NCI-H2171 (cell line): ENCODE data around the gene EIF4E2.
"Not testable (repeated sequence)": the region's sequence is repeated elsewhere in the genome, so short reads cannot be mapped to it uniquely, and the experiment has no call there.

Experiments
- DNase-seq: peaks from one replicate; lab custom pipeline; 2025; lab: John Stamatoyannopoulos, UW

EIF4E2 gene

GRCh38 chr2:232568161-232568560 is 17.7 kb downstream of the EIF4E2 start:
- DNase-seq = no peak

GRCh38 chr2:232569541-232569940 is 19.1 kb downstream of the EIF4E2 start:
- DNase-seq = no peak

- not testable (repeated sequence) for DNase-seq
Observed at GRCh38 chr2:232570481-232570880, 20.0 kb downstream of the EIF4E2 start.

GRCh38 chr2:232571026-232571474 is 20.6 kb downstream of the EIF4E2 start:
- no peak for DNase-seq

GRCh38 chr2:232573042-232573441 is 22.6 kb downstream of the EIF4E2 start:
- no peak for DNase-seq

- DNase-seq = no peak
Observed at GRCh38 chr2:232573771-232574435, 23.4 kb downstream of the EIF4E2 start.

GRCh38 chr2:232574674-232575403 is 24.4 kb downstream of the EIF4E2 start:
- no peak for DNase-seq

GRCh38 chr2:232575404-232575746 is 24.9 kb downstream of the EIF4E2 start:
- DNase-seq = no peak

- DNase-seq = no peak
Observed at GRCh38 chr2:232576995-232577394, 26.5 kb downstream of the EIF4E2 start.

- DNase-seq = no peak
Observed at GRCh38 chr2:232577841-232578240, 27.4 kb downstream of the EIF4E2 start.

GRCh38 chr2:232578626-232579025 is 28.1 kb downstream of the EIF4E2 start:
- DNase-seq = no peak

- no peak for DNase-seq
Observed at GRCh38 chr2:232580648-232580981, 30.1 kb downstream of the EIF4E2 start.

GRCh38 chr2:232581725-232582124 is 31.2 kb downstream of the EIF4E2 start:
- no peak for DNase-seq

- no peak for DNase-seq
Observed at GRCh38 chr2:232584238-232584637, 33.7 kb downstream of the EIF4E2 start.

- no peak for DNase-seq
Observed at GRCh38 chr2:232586943-232587505, 36.5 kb downstream of the EIF4E2 start.

- no peak for DNase-seq
Observed at GRCh38 chr2:232587512-232587911, 37.0 kb downstream of the EIF4E2 start.

GRCh38 chr2:232588031-232588430 is 37.5 kb downstream of the EIF4E2 start:
- no peak for DNase-seq

- no peak for DNase-seq
Observed at GRCh38 chr2:232588680-232589585, 38.4 kb downstream of the EIF4E2 start.

- DNase-seq = no peak
Observed at GRCh38 chr2:232592772-232593395, 42.4 kb downstream of the EIF4E2 start.

GRCh38 chr2:232593982-232594381 is 43.5 kb downstream of the EIF4E2 start:
- DNase-seq = no peak

GRCh38 chr2:232597362-232598079 is 47.0 kb downstream of the EIF4E2 start:
- no peak for DNase-seq
